Measurements from ENCODE around the gene KBTBD12. TPM values are rescaled to one million over a fixed set of nuclear protein-coding genes. Genes with fewer than 3 reads are reported as not detected.

KBTBD12 gene
- total and polyA plus RNA-seq, 2 donors (not counting 1 experiment from before 2014, with no cell fraction given) = not detected

DNA sequence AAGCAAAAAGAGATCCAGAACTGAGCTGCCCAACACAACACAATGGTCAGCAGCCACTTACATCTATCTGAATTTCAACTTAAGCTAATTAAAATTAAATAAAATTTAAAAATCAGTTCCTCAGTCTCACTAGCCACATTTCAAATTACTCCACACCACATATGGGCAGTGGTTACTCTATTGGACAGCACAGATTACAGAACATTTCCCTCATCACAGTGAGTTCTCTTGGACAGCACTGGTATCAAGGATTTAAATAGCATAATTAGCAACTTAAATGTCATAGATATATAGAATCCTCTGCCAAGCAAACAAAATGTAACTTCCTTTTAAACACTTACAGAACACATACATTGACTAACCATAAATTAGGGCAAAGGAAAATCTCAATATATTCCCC lies 64.4 kb downstream of the KBTBD12 start:
- DNase-seq (ENCODE audit: low read depth in 2 of 2) = no peak
- TF ChIP-seq EZH2 (IDR thresholded peaks at IDR 0.05; ENCODE audit: low read length, missing control alignments) = no peak
- TF ChIP-seq, protein P1, sequence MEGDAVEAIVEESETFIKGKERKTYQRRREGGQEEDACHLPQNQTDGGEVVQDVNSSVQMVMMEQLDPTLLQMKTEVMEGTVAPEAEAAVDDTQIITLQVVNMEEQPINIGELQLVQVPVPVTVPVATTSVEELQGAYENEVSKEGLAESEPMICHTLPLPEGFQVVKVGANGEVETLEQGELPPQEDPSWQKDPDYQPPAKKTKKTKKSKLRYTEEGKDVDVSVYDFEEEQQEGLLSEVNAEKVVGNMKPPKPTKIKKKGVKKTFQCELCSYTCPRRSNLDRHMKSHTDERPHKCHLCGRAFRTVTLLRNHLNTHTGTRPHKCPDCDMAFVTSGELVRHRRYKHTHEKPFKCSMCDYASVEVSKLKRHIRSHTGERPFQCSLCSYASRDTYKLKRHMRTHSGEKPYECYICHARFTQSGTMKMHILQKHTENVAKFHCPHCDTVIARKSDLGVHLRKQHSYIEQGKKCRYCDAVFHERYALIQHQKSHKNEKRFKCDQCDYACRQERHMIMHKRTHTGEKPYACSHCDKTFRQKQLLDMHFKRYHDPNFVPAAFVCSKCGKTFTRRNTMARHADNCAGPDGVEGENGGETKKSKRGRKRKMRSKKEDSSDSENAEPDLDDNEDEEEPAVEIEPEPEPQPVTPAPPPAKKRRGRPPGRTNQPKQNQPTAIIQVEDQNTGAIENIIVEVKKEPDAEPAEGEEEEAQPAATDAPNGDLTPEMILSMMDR (conservative IDR thresholded peaks at IDR 0.05 in 1 of 2, IDR thresholded peaks at IDR 0.05 in 1 of 2; ENCODE audit: low read depth in 1 of 2, low read length in 2 of 2) = no peak

DNA sequence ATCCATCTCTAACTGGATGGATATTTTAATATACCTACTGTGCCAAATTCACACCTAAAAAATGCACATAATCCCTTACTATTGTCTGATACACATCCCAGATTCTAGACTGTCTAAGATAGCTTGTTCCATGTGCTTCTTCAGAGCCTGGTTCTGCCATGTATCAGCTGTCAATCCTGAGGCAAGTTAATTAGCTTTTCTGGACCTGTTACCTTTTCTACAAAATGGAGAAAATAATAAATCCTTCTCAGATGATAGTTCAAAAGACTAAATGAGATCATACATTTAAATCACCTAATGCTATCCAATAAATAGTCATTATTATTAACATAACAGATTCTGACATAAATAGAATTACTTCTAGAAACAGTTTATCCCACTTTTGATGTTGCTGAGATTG lies 66.1 kb downstream of the KBTBD12 start:
- Histone ChIP-seq H3K27ac (ENCODE audit: insufficient read depth, low read length) (no peak overlapping the region), H3K4me2 (ENCODE audit: extremely low read depth, insufficient read depth, low read length) (no peak overlapping the region), H4K20me1 (ENCODE audit: control insufficient read depth, extremely low read depth, insufficient read depth, low read length) (no peaks in the 10 kb centered on the region), H3K36me3 (ENCODE audit: control insufficient read depth, insufficient read depth, low read length) (no peaks in the 10 kb centered on the region), H3K4me1 (ENCODE audit: control insufficient read depth, extremely low read depth, insufficient read depth, low read length) (no peaks in the 10 kb centered on the region), H3K4me3 (replicated peaks in 1 of 4; ENCODE audit: control extremely low read depth in 1 of 4, insufficient read depth in 1 of 4, low read depth in 3 of 4, low read length in 4 of 4) (no peak overlapping the region), H2AFZ (ENCODE audit: low read length) (no peak overlapping the region), H3K27me3 (ENCODE audit: control insufficient read depth, insufficient read depth, low read length) (peaks cover 2% of the 10 kb centered on the region), H3K9ac (ENCODE audit: insufficient read depth, low read length) (no peak overlapping the region), H3K79me2 (ENCODE audit: control insufficient read depth, insufficient read depth, low read length) (no peaks in the 10 kb centered on the region), H3K9me3 (ENCODE audit: control insufficient read depth, insufficient read depth, low read depth, low read length) (no peaks in the 10 kb centered on the region)
- TF ChIP-seq, protein P1 (conservative IDR thresholded peaks at IDR 0.05 in 1 of 2, IDR thresholded peaks at IDR 0.05 in 1 of 2; ENCODE audit: low read depth in 1 of 2, low read length in 2 of 2) = no peak
- TF ChIP-seq EZH2 (IDR thresholded peaks at IDR 0.05; ENCODE audit: low read length, missing control alignments) = no peak
- DNase-seq (ENCODE audit: low read depth in 2 of 2) = no peak

More for the DNA sequence above, 64.4 kb downstream of the KBTBD12 start:
- Histone ChIP-seq H3K4me2 (ENCODE audit: extremely low read depth, insufficient read depth, low read length) (no peak overlapping the region), H3K4me3 (replicated peaks in 1 of 4; ENCODE audit: control extremely low read depth in 1 of 4, insufficient read depth in 1 of 4, low read depth in 3 of 4, low read length in 4 of 4) (no peak overlapping the region), H3K36me3 (ENCODE audit: control insufficient read depth, insufficient read depth, low read length) (no peaks in the 10 kb centered on the region), H3K9ac (ENCODE audit: insufficient read depth, low read length) (no peak overlapping the region), H2AFZ (ENCODE audit: low read length) (no peak overlapping the region), H3K27ac (ENCODE audit: insufficient read depth, low read length) (no peak overlapping the region), H4K20me1 (ENCODE audit: control insufficient read depth, extremely low read depth, insufficient read depth, low read length) (no peaks in the 10 kb centered on the region), H3K27me3 (ENCODE audit: control insufficient read depth, insufficient read depth, low read length) (peaks cover 5% of the 10 kb centered on the region), H3K4me1 (ENCODE audit: control insufficient read depth, extremely low read depth, insufficient read depth, low read length) (no peaks in the 10 kb centered on the region), H3K9me3 (ENCODE audit: control insufficient read depth, insufficient read depth, low read depth, low read length) (no peaks in the 10 kb centered on the region), H3K79me2 (ENCODE audit: control insufficient read depth, insufficient read depth, low read length) (no peaks in the 10 kb centered on the region)

DNA sequence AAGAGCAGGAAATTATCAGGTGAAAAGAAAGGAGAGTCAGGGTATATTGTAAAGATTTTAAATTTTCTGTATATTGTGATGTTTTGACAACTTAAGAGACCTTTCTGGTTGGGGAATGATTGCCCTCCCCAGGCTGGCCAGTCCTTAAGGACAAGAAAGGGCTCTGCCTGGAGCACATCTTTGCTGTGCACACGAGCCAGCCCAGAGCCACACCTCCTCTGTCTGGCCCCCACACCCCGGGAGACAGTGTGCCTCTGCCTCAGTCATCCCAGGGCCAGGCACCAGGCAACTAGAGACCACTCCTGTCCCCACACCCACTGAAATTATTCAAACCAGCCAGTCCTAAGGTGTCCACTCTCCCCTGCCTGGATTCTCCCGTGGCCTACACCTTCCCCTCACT lies 67.1 kb downstream of the KBTBD12 start:
- no peaks in the 10 kb centered on the region for H3K36me3 ChIP-seq (ENCODE audit: control insufficient read depth, insufficient read depth, low read length)
- no peak overlapping the region for H2AFZ ChIP-seq (ENCODE audit: low read length)
- H3K4me3 ChIP-seq (replicated peaks in 1 of 4; ENCODE audit: control extremely low read depth in 1 of 4, insufficient read depth in 1 of 4, low read depth in 3 of 4, low read length in 4 of 4) = no peak overlapping the region
- no peak overlapping the region for H3K27ac ChIP-seq (ENCODE audit: insufficient read depth, low read length)
- TF ChIP-seq EZH2 (IDR thresholded peaks at IDR 0.05; ENCODE audit: low read length, missing control alignments) = no peak
- TF ChIP-seq, protein P1 (conservative IDR thresholded peaks at IDR 0.05 in 1 of 2, IDR thresholded peaks at IDR 0.05 in 1 of 2; ENCODE audit: low read depth in 1 of 2, low read length in 2 of 2) = no peak
- H3K9me3 ChIP-seq (ENCODE audit: control insufficient read depth, insufficient read depth, low read depth, low read length) = no peaks in the 10 kb centered on the region
- no peaks in the 10 kb centered on the region for H3K4me1 ChIP-seq (ENCODE audit: control insufficient read depth, extremely low read depth, insufficient read depth, low read length)
- H3K79me2 ChIP-seq (ENCODE audit: control insufficient read depth, insufficient read depth, low read length) = no peaks in the 10 kb centered on the region
- no peak overlapping the region for H3K4me2 ChIP-seq (ENCODE audit: extremely low read depth, insufficient read depth, low read length)
- no peaks in the 10 kb centered on the region for H4K20me1 ChIP-seq (ENCODE audit: control insufficient read depth, extremely low read depth, insufficient read depth, low read length)
- H3K27me3 ChIP-seq (ENCODE audit: control insufficient read depth, insufficient read depth, low read length) = peaks cover 2% of the 10 kb centered on the region
- no peak for DNase-seq (ENCODE audit: low read depth in 2 of 2)
- H3K9ac ChIP-seq (ENCODE audit: insufficient read depth, low read length) = no peak overlapping the region

Data from fibroblast of lung (primary cell).